Upper lobe of right lung (tissue), 1 donor: ENCODE data around the gene CFAP210. TPM values are rescaled to one million over a fixed set of nuclear protein-coding genes. Genes with fewer than 3 reads are reported as not detected.

Experiments
- ATAC-seq: fragments of 200-7000 bp; cut with Tn5 transposase; one replicate; pipeline ENCODE4 v1.9.1; 2020; ENCODE audit warnings: mild to moderate bottlenecking, moderate library complexity
- DNase-seq: peaks from one replicate; pipeline ENCODE4 v3.0.0-alpha.2; 2020
- H3K27ac ChIP-seq: fragments of 200-600 bp; one replicate; pipeline ENCODE4 v1.8.0; 2022
- H3K27me3 ChIP-seq: fragments of 200-600 bp; one replicate; pipeline ENCODE4 v1.8.0; 2022; ENCODE audit warnings: mild to moderate bottlenecking
- H3K36me3 ChIP-seq: fragments of 200-600 bp; one replicate; pipeline ENCODE4 v1.8.0; 2022
- H3K4me1 ChIP-seq: fragments of 200-600 bp; one replicate; pipeline ENCODE4 v1.8.0; 2022
- H3K4me3 ChIP-seq: fragments of 200-600 bp; one replicate; pipeline ENCODE4 v1.8.0; 2022; ENCODE audit warnings: mild to moderate bottlenecking
- H3K9me3 ChIP-seq: fragments of 200-600 bp; one replicate; pipeline ENCODE4 v1.8.0; 2022
- CTCF ChIP-seq: fragments of 200-600 bp; IDR thresholded peaks from one replicate; pipeline ENCODE4 v1.8.0; 2022; ENCODE audit warnings: antibody characterized with exemption
- intact Hi-C: fragments of 100-400 bp; cut with DNase I; formaldehyde crosslinking; loops from one replicate; pipeline ENCODE4 v1.11.0; 2022
- total RNA-seq: library from RNA; stranded (reverse); fragmentation: NEBNext Ultra II Directional; extraction: Animal tissue kit (Norgen Biotek cat#: 25700); gene quantifications from one replicate; pipeline ENCODE4 v1.2.1, GENCODE V29; 2021
- donor health status: DM: no; HTN: yes; CAD: no; lungs with severe emphysema.

Gene CFAP210
- total RNA-seq, 1 donor from 2014 or later: not detected

GRCh38 chr2:169727065-169727464 is 32.9 kb upstream of the CFAP210 start:
- ATAC-seq: no peak
- no peak for TF ChIP-seq CTCF
- intact Hi-C loops: no loop called here
- Histone ChIP-seq H3K27ac (no peak overlapping the region), H3K36me3 (no peaks in the 10 kb centered on the region), H3K4me1 (no peaks in the 10 kb centered on the region), H3K9me3 (no peaks in the 10 kb centered on the region), H3K27me3 (no peaks in the 10 kb centered on the region), H3K4me3 (no peak overlapping the region)
- DNase-seq: no peak

- no peaks in the 10 kb centered on the region for H3K27me3 ChIP-seq
- no peak for TF ChIP-seq CTCF
- ATAC-seq (no peak), DNase-seq (no peak)
- intact Hi-C loops: no loop called here
- H3K4me1 ChIP-seq: peaks cover 6% of the 10 kb centered on the region
- no peaks in the 10 kb centered on the region for H3K36me3 ChIP-seq
- no peak overlapping the region for H3K27ac ChIP-seq
- H3K4me3 ChIP-seq: no peak overlapping the region
- H3K9me3 ChIP-seq: no peaks in the 10 kb centered on the region
Measured at GRCh38 chr2:169721016-169721415, 26.8 kb upstream of the CFAP210 start.

DNA sequence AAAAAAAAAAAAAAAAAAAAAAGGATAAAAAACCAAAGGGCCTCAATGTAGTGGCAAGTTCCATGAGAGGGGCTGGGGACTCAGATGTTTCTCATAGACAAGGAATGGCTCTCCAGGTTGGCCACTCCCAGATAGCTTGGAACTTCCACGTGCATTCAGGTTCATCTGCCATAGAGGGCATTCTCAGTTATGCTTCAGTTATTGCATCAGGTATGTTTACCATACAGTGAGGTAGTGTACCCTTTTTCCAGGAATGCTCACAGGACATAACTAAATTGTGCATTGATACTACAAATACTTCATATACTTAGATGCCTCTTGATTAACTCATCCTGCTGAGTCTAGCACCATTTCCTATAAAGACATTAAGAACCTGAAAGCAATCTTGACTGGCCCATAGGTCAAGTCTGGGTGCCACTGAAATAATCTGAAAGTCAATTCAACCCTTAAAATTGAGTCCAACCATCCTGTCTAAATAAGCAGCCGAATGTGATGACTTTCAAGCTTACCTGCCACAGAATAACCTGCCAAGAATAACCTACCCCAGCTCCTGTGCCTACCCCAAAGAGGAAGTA is 24.8 kb upstream of the CFAP210 start:
- TF ChIP-seq CTCF: no peak
- Histone ChIP-seq H3K27me3 (no peaks in the 10 kb centered on the region), H3K36me3 (no peaks in the 10 kb centered on the region)

DNA sequence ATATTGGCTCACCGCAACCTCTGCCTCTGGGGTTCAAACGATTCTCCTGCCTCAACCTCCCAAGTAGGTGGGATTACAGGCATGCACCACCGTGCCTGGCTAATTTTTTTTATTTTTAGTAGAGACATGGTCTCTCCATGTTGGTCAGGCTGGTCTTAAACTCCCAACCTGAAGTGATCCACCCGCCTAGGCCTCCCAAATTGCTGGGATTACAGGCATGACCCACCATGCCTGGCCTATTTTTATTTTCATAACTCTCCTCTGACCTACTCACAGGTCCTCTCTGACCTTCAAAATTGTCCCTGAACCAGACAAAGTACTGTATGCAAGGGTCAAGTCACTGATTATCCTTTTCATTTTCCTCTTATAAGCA is 23.5 kb upstream of the CFAP210 start:
- no peak for ATAC-seq
- Histone ChIP-seq H3K27ac (no peak overlapping the region), H3K27me3 (no peaks in the 10 kb centered on the region), H3K9me3 (no peaks in the 10 kb centered on the region), H3K36me3 (no peaks in the 10 kb centered on the region), H3K4me3 (no peak overlapping the region), H3K4me1 (peaks cover 16% of the 10 kb centered on the region)
- TF ChIP-seq CTCF: no peak
- no peak for DNase-seq
- intact Hi-C loops: no loop called here

More for the DNA sequence above, 24.8 kb upstream of the CFAP210 start:
- Histone ChIP-seq H3K4me3 (no peak overlapping the region), H3K4me1 (peaks cover 16% of the 10 kb centered on the region), H3K9me3 (no peaks in the 10 kb centered on the region), H3K27ac (no peak overlapping the region)
- intact Hi-C loops: no loop called here
- DNase-seq (no peak), ATAC-seq (no peak)

DNA sequence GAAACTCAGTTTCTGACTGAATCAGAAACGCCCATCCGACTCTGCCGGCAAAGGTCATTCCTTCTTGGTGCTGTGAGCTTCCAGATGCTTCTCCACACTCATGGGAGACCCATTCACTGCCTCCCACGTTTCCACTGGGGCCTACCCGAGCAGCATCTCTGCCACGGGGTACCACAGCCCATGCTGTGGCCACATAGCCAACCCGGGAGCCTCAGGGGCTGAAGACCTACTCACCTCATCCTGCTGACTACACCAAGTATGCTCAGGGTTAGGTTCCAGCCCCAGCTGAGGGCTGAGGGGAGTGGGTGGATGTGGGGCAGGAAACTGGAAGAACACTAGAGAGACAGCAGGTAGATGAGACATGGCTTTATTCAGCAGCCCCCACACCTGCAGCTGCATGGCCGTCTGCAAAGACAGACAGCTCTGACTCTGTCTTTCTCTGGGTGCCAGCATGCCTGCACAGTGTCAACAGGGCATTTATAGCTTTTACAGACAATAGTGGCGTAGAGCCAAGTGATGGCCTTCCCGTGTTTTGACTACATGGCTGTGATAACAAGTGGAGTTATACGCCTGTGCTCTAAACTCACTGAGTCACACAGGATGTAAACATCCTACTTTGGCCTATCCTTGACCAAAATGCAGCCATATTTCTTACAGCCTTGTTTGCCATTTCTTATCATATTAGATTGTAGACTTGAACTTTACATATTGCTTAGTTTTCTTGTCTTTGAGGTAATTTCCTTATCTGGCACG is 22.9 kb upstream of the CFAP210 start:
- intact Hi-C loops: no loop called here
- TF ChIP-seq CTCF: no peak
- Histone ChIP-seq H3K27ac (no peak overlapping the region), H3K9me3 (no peaks in the 10 kb centered on the region), H3K4me1 (peaks cover 16% of the 10 kb centered on the region), H3K4me3 (no peak overlapping the region), H3K36me3 (no peaks in the 10 kb centered on the region), H3K27me3 (no peaks in the 10 kb centered on the region)
- no peak for ATAC-seq
- DNase-seq: no peak
